Mesendoderm (in vitro differentiated cells): ENCODE results near the gene FAM229A.

Experiments
- DNase-seq: peaks from one replicate; pipeline ENCODE4 v3.0.0; 2013
- H2AK5ac ChIP-seq: 2 replicates; pipeline ENCODE4 v1.6.1; 2013; ENCODE audit warnings: low read length, inconsistent platforms
- H2BK120ac ChIP-seq: 2 replicates; pipeline ENCODE4 v1.6.1; 2013; ENCODE audit warnings: low read depth, mild to moderate bottlenecking, low read length, moderate library complexity, mixed read lengths
- H2BK15ac ChIP-seq: replicated peaks from 2 replicates; pipeline ENCODE4 v1.6.1; 2013; ENCODE audit warnings: low read depth, mild to moderate bottlenecking, moderate library complexity
- H2BK5ac ChIP-seq: 2 replicates; pipeline ENCODE4 v1.6.1; 2013; ENCODE audit warnings: low read length, inconsistent platforms
- H3K18ac ChIP-seq: 2 replicates; pipeline ENCODE4 v1.6.1; 2013; ENCODE audit warnings: mild to moderate bottlenecking, low read length, mixed read lengths
- H3K23ac ChIP-seq: one replicate; pipeline ENCODE4 v1.6.1; 2013; ENCODE audit warnings: low read length
- H3K27ac ChIP-seq: 2 replicates; pipeline ENCODE4 v1.5.1; 2013; ENCODE audit warnings: low read depth, mild to moderate bottlenecking, inconsistent platforms, low read length, moderate library complexity
- H3K27me3 ChIP-seq: 2 replicates; pipeline ENCODE4 v1.6.1; 2013; ENCODE audit warnings: low read length, control low read depth, mild to moderate bottlenecking, inconsistent platforms; ENCODE audit not compliant: insufficient read depth, poor library complexity
- H3K36me3 ChIP-seq: 2 replicates; pipeline ENCODE4 v1.6.1; 2013; ENCODE audit warnings: low read length, inconsistent platforms; ENCODE audit not compliant: control insufficient read depth, insufficient read depth
- H3K4ac ChIP-seq: one replicate; pipeline ENCODE4 v1.6.1; 2013; ENCODE audit warnings: low read depth, mild to moderate bottlenecking, low read length, moderate library complexity
- H3K4me1 ChIP-seq: 2 replicates; pipeline ENCODE4 v1.6.1; 2013; ENCODE audit warnings: low read depth, low read length, inconsistent platforms; ENCODE audit not compliant: control insufficient read depth
- H3K4me2 ChIP-seq: 2 replicates; pipeline ENCODE4 v1.6.1; 2013; ENCODE audit warnings: low read length
- H3K4me3 ChIP-seq: 2 replicates; pipeline ENCODE4 v1.5.1; 2013; ENCODE audit warnings: mild to moderate bottlenecking, low read length
- H3K56ac ChIP-seq: one replicate; pipeline ENCODE4 v1.6.1; 2013; ENCODE audit warnings: low read length
- H3K79me1 ChIP-seq: 2 replicates; pipeline ENCODE4 v1.6.1; 2013; ENCODE audit warnings: low read length, inconsistent platforms
- H3K79me2 ChIP-seq: 2 replicates; pipeline ENCODE4 v1.6.1; 2013; ENCODE audit warnings: mild to moderate bottlenecking, low read length; ENCODE audit not compliant: control insufficient read depth, insufficient read depth
- H3K9ac ChIP-seq: 2 replicates; pipeline ENCODE4 v1.6.1; 2013; ENCODE audit warnings: low read length, inconsistent platforms
- H4K5ac ChIP-seq: one replicate; pipeline ENCODE4 v1.6.1; 2013; ENCODE audit warnings: low read length
- H4K8ac ChIP-seq: one replicate; pipeline ENCODE4 v1.6.1; 2013; ENCODE audit warnings: low read depth, mild to moderate bottlenecking, control low read depth, low read length, moderate library complexity
- WGBS: extraction: QIAGEN DNeasy Blood & Tissue Kit; methylation state at CpG from one replicate; pipeline ENCODE4 v1.1.7; 2013; ENCODE audit warnings: low lambda C conversion rate, missing lambda C conversion rate; ENCODE audit not compliant: insufficient coverage; ENCODE audit errors: extremely low coverage; 5-methylcytosine and 5-hydroxymethylcytosine counted together

The FAM229A gene

GRCh38 chr1:32337855-32338636 lies 24.2 kb downstream of the FAM229A start:
- no peak overlapping the region for H3K23ac ChIP-seq
- no peaks in the 10 kb centered on the region for H3K27me3 ChIP-seq
- H2BK15ac ChIP-seq, result no peak overlapping the region
- H3K4ac ChIP-seq, result no peak overlapping the region
- WGBS, result no CpG with 5 or more reads among the region's 16 CpGs
- no peak overlapping the region for H3K4me3 ChIP-seq
- H4K5ac ChIP-seq, result no peak overlapping the region
- H3K56ac ChIP-seq, result peak overlapping the region; percentile 25
- H3K36me3 ChIP-seq, result peaks cover 3% of the 10 kb centered on the region
- peaks cover 12% of the 10 kb centered on the region for H3K79me1 ChIP-seq
- no peak overlapping the region for H2BK5ac ChIP-seq
- H3K4me1 ChIP-seq, result peaks cover 10% of the 10 kb centered on the region
- no peak overlapping the region for H3K18ac ChIP-seq
- no peak overlapping the region for H3K27ac ChIP-seq
- no peak overlapping the region for H3K4me2 ChIP-seq
- H3K79me2 ChIP-seq, result peaks cover 24% of the 10 kb centered on the region
- no peak for DNase-seq
- H2AK5ac ChIP-seq, result no peak overlapping the region
- no peak overlapping the region for H2BK120ac ChIP-seq
- no peak overlapping the region for H4K8ac ChIP-seq
- H3K9ac ChIP-seq, result no peak overlapping the region

DNA sequence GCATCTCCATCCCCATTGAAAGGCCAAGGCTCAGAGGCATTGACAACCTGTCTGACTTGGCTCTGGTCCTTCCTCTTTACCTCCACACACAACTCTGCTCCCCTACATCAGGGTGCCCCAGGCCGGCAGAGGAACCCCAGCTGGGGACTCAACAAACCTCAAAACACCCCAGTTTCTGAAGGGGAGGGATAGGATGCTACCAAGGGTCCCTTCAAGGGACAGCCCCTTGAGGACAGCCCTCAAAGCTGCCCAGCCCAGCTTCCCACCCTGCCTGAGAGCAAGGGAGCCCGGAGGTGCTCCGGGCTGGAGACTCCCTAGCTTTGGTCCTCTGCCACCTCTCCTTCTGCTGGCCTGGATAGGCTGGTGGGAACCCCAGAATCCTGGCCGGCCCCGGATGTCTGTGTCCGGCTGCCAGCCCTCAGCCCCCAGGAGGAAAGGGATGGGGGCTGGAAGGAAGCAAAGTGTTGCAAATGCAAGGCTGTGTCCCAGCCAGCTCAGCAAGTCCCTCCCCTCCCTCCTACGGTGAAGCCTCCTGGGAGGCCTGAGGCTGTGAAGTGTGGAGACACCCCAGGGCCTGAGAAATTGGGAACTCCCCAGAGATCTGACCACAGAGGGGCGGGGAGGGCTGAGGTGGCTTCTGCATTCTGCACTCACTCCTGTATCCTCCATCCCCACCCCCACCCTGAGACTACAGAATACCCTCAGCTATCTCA lies 25.2 kb downstream of the FAM229A start:
- H3K23ac ChIP-seq, result peak overlapping the region; percentile 29
- H3K79me2 ChIP-seq, result peaks cover 24% of the 10 kb centered on the region
- peaks cover 12% of the 10 kb centered on the region for H3K79me1 ChIP-seq
- no peak overlapping the region for H2BK5ac ChIP-seq
- peaks cover 10% of the 10 kb centered on the region for H3K4me1 ChIP-seq
- peaks cover 3% of the 10 kb centered on the region for H3K36me3 ChIP-seq
- H2BK120ac ChIP-seq, result no peak overlapping the region
- WGBS, result no CpG with 5 or more reads among the region's 8 CpGs
- peak overlapping the region; percentile 70 for H3K9ac ChIP-seq
- no peak overlapping the region for H3K4me2 ChIP-seq
- H2BK15ac ChIP-seq, result no peak overlapping the region
- H3K4me3 ChIP-seq, result no peak overlapping the region
- H4K5ac ChIP-seq, result no peak overlapping the region
- H2AK5ac ChIP-seq, result no peak overlapping the region
- no peak overlapping the region for H3K27ac ChIP-seq
- no peaks in the 10 kb centered on the region for H3K27me3 ChIP-seq
- H3K56ac ChIP-seq, result peak overlapping the region; percentile 78
- DNase-seq, result no peak
- no peak overlapping the region for H3K4ac ChIP-seq
- H4K8ac ChIP-seq, result no peak overlapping the region
- H3K18ac ChIP-seq, result no peak overlapping the region

DNA sequence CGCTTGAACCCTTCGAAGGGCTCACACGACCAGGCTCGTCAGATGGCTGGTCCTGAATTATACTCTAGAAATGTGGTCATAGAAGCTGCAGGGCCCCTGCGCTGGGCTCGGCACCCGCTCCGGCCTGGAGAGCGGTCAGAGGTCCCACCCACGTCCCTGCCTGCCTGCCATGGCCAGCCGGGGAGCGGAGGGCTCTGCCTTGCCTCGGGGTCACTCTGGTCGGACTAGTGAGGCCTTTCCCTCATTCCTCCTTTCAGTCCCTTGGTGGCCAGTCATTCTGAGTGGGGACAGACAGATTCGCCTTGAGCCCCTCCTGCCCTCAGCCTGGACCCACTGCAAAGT lies 25.7 kb downstream of the FAM229A start:
- peaks cover 3% of the 10 kb centered on the region for H3K36me3 ChIP-seq
- H2BK15ac ChIP-seq, result no peak overlapping the region
- no peak overlapping the region for H3K27ac ChIP-seq
- H3K9ac ChIP-seq, result peak overlapping the region; percentile 70
- peaks cover 12% of the 10 kb centered on the region for H3K79me1 ChIP-seq
- peak overlapping the region; percentile 0 for H3K18ac ChIP-seq
- H3K23ac ChIP-seq, result peak overlapping the region; percentile 29
- no peak overlapping the region for H2BK5ac ChIP-seq
- H3K4me1 ChIP-seq, result peaks cover 10% of the 10 kb centered on the region
- WGBS, result no CpG with 5 or more reads among the region's 15 CpGs
- H3K79me2 ChIP-seq, result peaks cover 24% of the 10 kb centered on the region
- no peak for DNase-seq
- H3K56ac ChIP-seq, result peak overlapping the region; percentile 78
- no peak overlapping the region for H3K4ac ChIP-seq
- H3K4me2 ChIP-seq, result peak overlapping the region; percentile 61
- no peak overlapping the region for H4K5ac ChIP-seq
- H4K8ac ChIP-seq, result no peak overlapping the region
- H3K27me3 ChIP-seq, result no peaks in the 10 kb centered on the region
- H2BK120ac ChIP-seq, result no peak overlapping the region
- H3K4me3 ChIP-seq, result peak overlapping the region; percentile 11
- no peak overlapping the region for H2AK5ac ChIP-seq

DNA sequence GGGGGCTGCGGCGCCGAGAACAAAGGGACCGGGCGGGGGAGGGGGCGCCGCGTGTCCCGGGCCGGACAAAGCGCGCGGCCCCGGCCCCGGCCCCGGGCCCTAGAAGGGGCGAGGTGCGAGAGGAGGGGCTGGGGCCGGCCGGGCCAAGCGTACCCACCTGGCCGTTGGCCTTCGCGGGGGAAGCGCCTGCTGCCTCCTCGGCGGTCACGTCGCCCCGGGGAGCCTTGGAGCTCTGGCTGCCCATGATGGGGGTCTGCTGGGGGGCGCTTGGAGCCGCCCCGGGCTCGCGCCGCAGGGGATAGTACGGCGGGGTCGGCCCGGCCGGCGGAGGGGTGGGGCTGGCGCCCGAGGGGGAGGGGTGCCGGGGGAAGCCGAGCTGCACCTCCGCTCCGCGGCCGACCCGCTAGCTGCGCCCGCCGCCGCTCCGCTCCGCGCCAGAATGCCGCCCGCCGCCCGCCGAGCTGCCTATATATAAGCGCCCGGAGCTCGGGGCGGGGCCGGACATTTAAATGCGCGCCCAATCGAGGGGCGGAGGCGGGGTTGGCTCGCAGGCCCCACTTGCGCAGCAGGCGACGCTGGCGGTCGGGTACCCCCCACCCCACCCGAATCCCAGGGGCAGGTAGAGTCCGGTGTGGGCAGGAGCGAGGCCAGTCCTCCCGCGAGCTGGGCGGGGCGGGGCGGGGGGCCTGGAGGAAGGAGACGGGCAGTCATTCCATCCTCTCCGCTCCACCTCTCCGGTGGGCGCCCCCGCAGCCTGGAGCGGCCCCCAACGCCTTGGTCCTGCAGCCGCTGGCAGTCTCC lies 26.3 kb downstream of the FAM229A start, which contains the start of gene MARCKSL1:
Gene MARCKSL1 (minus strand): TSS at position 444 of the 801 bp plus-strand sequence. CDS start 200 bp downstream, at position 244.
- H3K4me3 ChIP-seq, result peak within 1 kb of the TSS; percentile 96
- no peak within 1 kb of the TSS for H2BK5ac ChIP-seq
- no peaks in the 10 kb centered on the region for H3K27me3 ChIP-seq
- H3K9ac ChIP-seq, result peak within 1 kb of the TSS; percentile 98
- H2BK15ac ChIP-seq, result no peak within 1 kb of the TSS
- DNase-seq, result peak; percentile 84
- H3K79me2 ChIP-seq, result peaks cover 24% of the 10 kb centered on the region
- peaks cover 10% of the 10 kb centered on the region for H3K4me1 ChIP-seq
- peak within 1 kb of the TSS; percentile 45 for H3K23ac ChIP-seq
- H3K4ac ChIP-seq, result peak within 1 kb of the TSS; percentile 98
- H3K18ac ChIP-seq, result peak within 1 kb of the TSS; percentile 95
- H3K79me1 ChIP-seq, result peaks cover 12% of the 10 kb centered on the region
- H4K8ac ChIP-seq, result peak within 1 kb of the TSS; percentile 91
- peak within 1 kb of the TSS; percentile 72 for H3K4me2 ChIP-seq
- no CpG with 5 or more reads among the region's 95 CpGs for WGBS
- H2AK5ac ChIP-seq, result peak within 1 kb of the TSS; percentile 48
- H3K56ac ChIP-seq, result peak within 1 kb of the TSS; percentile 97
- no peak within 1 kb of the TSS for H4K5ac ChIP-seq
- H2BK120ac ChIP-seq, result peak within 1 kb of the TSS; percentile 76
- H3K27ac ChIP-seq, result peak within 1 kb of the TSS; percentile 62
- H3K36me3 ChIP-seq, result peaks cover 8% of the 10 kb centered on the region

DNA sequence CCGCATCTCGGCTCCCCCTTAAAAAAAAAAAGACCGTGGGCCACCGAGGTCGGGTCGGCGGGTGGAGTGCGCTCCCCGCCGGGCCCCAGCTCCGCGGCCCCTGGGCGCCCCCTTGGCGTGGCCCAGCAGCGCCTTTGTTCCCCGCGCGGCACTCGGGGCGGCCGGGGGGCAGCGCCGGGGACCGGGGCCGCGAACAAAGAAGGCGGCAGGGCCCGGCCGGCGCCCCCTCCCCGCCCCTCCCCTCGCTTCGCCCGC lies 26.8 kb downstream of the FAM229A start:
- WGBS, result no CpG with 5 or more reads among the region's 34 CpGs

More for the DNA sequence above, 26.8 kb downstream of the FAM229A start:
- Histone ChIP-seq H3K56ac (peak overlapping the region; percentile 97), H3K79me2 (peaks cover 24% of the 10 kb centered on the region), H4K8ac (peak overlapping the region; percentile 91), H2BK120ac (peak overlapping the region; percentile 76), H2AK5ac (no peak overlapping the region), H3K23ac (no peak overlapping the region), H3K4ac (peak overlapping the region; percentile 98), H3K4me2 (no peak overlapping the region), H2BK5ac (no peak overlapping the region), H3K18ac (peak overlapping the region; percentile 95), H3K27ac (peak overlapping the region; percentile 62), H3K27me3 (no peaks in the 10 kb centered on the region), H3K9ac (peak overlapping the region; percentile 98), H3K4me3 (peak overlapping the region; percentile 96), H4K5ac (no peak overlapping the region), H2BK15ac (no peak overlapping the region), H3K79me1 (peaks cover 12% of the 10 kb centered on the region), H3K36me3 (peaks cover 9% of the 10 kb centered on the region), H3K4me1 (peaks cover 10% of the 10 kb centered on the region)
- DNase-seq, result no peak
